T-helper 2 cell treated with Interferon-gamma antibody and Interleukin-4, amounts not matched to agents 5 μg/mL and 100 μg/mL, for 36 hours (primary cell): Measurements from ENCODE around the gene CILP.
"Not testable (repeated sequence)": the region's sequence is repeated elsewhere in the genome, so short reads cannot be mapped to it uniquely, and the experiment has no call there.

ENCODE experiments used
- DNase-seq: peaks from one replicate; pipeline ENCODE4 v3.0.0; 2021; ENCODE audit warnings: low spot score
- H3K27ac Mint-ChIP-seq: one replicate; pipeline ENCODE4 v1.8.0; 2021; ENCODE audit warnings: mild to moderate bottlenecking, mixed read lengths
- H3K27me3 Mint-ChIP-seq: one replicate; pipeline ENCODE4 v1.8.0; 2021; ENCODE audit warnings: low read depth, mixed read lengths
- H3K36me3 Mint-ChIP-seq: one replicate; pipeline ENCODE4 v1.8.0; 2021; ENCODE audit warnings: low read depth, mixed read lengths
- H3K4me1 Mint-ChIP-seq: one replicate; pipeline ENCODE4 v1.8.0; 2021; ENCODE audit warnings: low read depth, mixed read lengths
- H3K4me3 Mint-ChIP-seq: one replicate; pipeline ENCODE4 v1.8.0; 2022; ENCODE audit warnings: mild to moderate bottlenecking, moderate library complexity, mixed read lengths
- H3K9me3 Mint-ChIP-seq: one replicate; pipeline ENCODE4 v1.8.0; 2021; ENCODE audit warnings: mixed read lengths

Gene CILP

GRCh38 chr15:65244638-65245037 is 33.4 kb upstream of the CILP start:
- Mint-ChIP-seq H3K27ac (no peak overlapping the region), H3K9me3 (no peaks in the 10 kb centered on the region), H3K27me3 (no peaks in the 10 kb centered on the region), H3K36me3 (peaks cover 1% of the 10 kb centered on the region), H3K4me1 (peaks cover 2% of the 10 kb centered on the region), H3K4me3 (no peak overlapping the region)
- DNase-seq: no peak

GRCh38 chr15:65236443-65236842 is 25.2 kb upstream of the CILP start:
- not testable (repeated sequence) for H3K27me3 Mint-ChIP-seq, H3K4me3 Mint-ChIP-seq, DNase-seq, H3K36me3 Mint-ChIP-seq, H3K4me1 Mint-ChIP-seq, H3K27ac Mint-ChIP-seq, H3K9me3 Mint-ChIP-seq

- H3K4me3 Mint-ChIP-seq: no peak overlapping the region
- no peak for DNase-seq
- H3K4me1 Mint-ChIP-seq: no peaks in the 10 kb centered on the region
- no peaks in the 10 kb centered on the region for H3K9me3 Mint-ChIP-seq
- H3K36me3 Mint-ChIP-seq: no peaks in the 10 kb centered on the region
- H3K27ac Mint-ChIP-seq: no peak overlapping the region
- no peaks in the 10 kb centered on the region for H3K27me3 Mint-ChIP-seq
These were observed 22.4 kb upstream of the CILP start for GRCh38 chr15:65233696-65234095.

GRCh38 chr15:65232520-65232919 is 21.2 kb upstream of the CILP start:
- H3K27ac Mint-ChIP-seq: no peak overlapping the region
- no peaks in the 10 kb centered on the region for H3K9me3 Mint-ChIP-seq
- no peaks in the 10 kb centered on the region for H3K36me3 Mint-ChIP-seq
- no peak for DNase-seq
- no peak overlapping the region for H3K4me3 Mint-ChIP-seq
- H3K27me3 Mint-ChIP-seq: no peaks in the 10 kb centered on the region
- H3K4me1 Mint-ChIP-seq: no peaks in the 10 kb centered on the region

GRCh38 chr15:65231306-65231705 is 20.0 kb upstream of the CILP start:
- H3K4me3 Mint-ChIP-seq: no peak overlapping the region
- no peaks in the 10 kb centered on the region for H3K4me1 Mint-ChIP-seq
- no peaks in the 10 kb centered on the region for H3K36me3 Mint-ChIP-seq
- H3K27ac Mint-ChIP-seq: no peak overlapping the region
- no peak for DNase-seq
- no peaks in the 10 kb centered on the region for H3K27me3 Mint-ChIP-seq
- H3K9me3 Mint-ChIP-seq: no peaks in the 10 kb centered on the region

GRCh38 chr15:65226901-65227300 is 15.6 kb upstream of the CILP start:
- not testable (repeated sequence) for DNase-seq, H3K4me1 Mint-ChIP-seq, H3K27ac Mint-ChIP-seq, H3K36me3 Mint-ChIP-seq, H3K27me3 Mint-ChIP-seq, H3K9me3 Mint-ChIP-seq, H3K4me3 Mint-ChIP-seq

- H3K36me3 Mint-ChIP-seq: no peaks in the 10 kb centered on the region
- H3K27me3 Mint-ChIP-seq: no peaks in the 10 kb centered on the region
- no peaks in the 10 kb centered on the region for H3K9me3 Mint-ChIP-seq
- no peak overlapping the region for H3K27ac Mint-ChIP-seq
- no peak for DNase-seq
- H3K4me1 Mint-ChIP-seq: no peaks in the 10 kb centered on the region
- H3K4me3 Mint-ChIP-seq: no peak overlapping the region
These were observed 14.9 kb upstream of the CILP start for GRCh38 chr15:65226221-65226620.

- Mint-ChIP-seq H3K9me3 (no peaks in the 10 kb centered on the region), H3K4me3 (no peak overlapping the region), H3K27ac (no peak overlapping the region), H3K36me3 (no peaks in the 10 kb centered on the region), H3K4me1 (peaks cover 2% of the 10 kb centered on the region), H3K27me3 (no peaks in the 10 kb centered on the region)
- DNase-seq: no peak
These were observed 12.7 kb upstream of the CILP start for GRCh38 chr15:65223996-65224395.

GRCh38 chr15:65222891-65223290 is 11.6 kb upstream of the CILP start:
- no peaks in the 10 kb centered on the region for H3K36me3 Mint-ChIP-seq
- H3K4me1 Mint-ChIP-seq: peaks cover 2% of the 10 kb centered on the region
- DNase-seq: no peak
- no peaks in the 10 kb centered on the region for H3K27me3 Mint-ChIP-seq
- H3K9me3 Mint-ChIP-seq: no peaks in the 10 kb centered on the region
- no peak overlapping the region for H3K27ac Mint-ChIP-seq
- H3K4me3 Mint-ChIP-seq: no peak overlapping the region

GRCh38 chr15:65221697-65222096 is 10.4 kb upstream of the CILP start:
- Mint-ChIP-seq H3K4me1 (peaks cover 2% of the 10 kb centered on the region), H3K9me3 (no peaks in the 10 kb centered on the region), H3K4me3 (no peak overlapping the region), H3K36me3 (no peaks in the 10 kb centered on the region), H3K27me3 (no peaks in the 10 kb centered on the region), H3K27ac (no peak overlapping the region)
- DNase-seq: no peak

GRCh38 chr15:65219137-65219536 is 7.9 kb upstream of the CILP start:
- Mint-ChIP-seq H3K4me3 (no peak overlapping the region), H3K4me1 (peaks cover 2% of the 10 kb centered on the region), H3K27me3 (no peaks in the 10 kb centered on the region), H3K36me3 (no peaks in the 10 kb centered on the region), H3K9me3 (no peaks in the 10 kb centered on the region), H3K27ac (no peak overlapping the region)
- DNase-seq: no peak

GRCh38 chr15:65217526-65218482 is 6.5 kb upstream of the CILP start:
- H3K36me3 Mint-ChIP-seq: no peaks in the 10 kb centered on the region
- no peak overlapping the region for H3K27ac Mint-ChIP-seq
- H3K27me3 Mint-ChIP-seq: no peaks in the 10 kb centered on the region
- H3K9me3 Mint-ChIP-seq: no peaks in the 10 kb centered on the region
- H3K4me3 Mint-ChIP-seq: no peak overlapping the region
- H3K4me1 Mint-ChIP-seq: peaks cover 2% of the 10 kb centered on the region
- no peak for DNase-seq

- Mint-ChIP-seq H3K36me3 (no peaks in the 10 kb centered on the region), H3K27ac (no peak overlapping the region)
These were observed 4.2 kb upstream of the CILP start for GRCh38 chr15:65215496-65215895.

GRCh38 chr15:65214010-65214409 is 2.7 kb upstream of the CILP start:
- no peaks in the 10 kb centered on the region for H3K4me1 Mint-ChIP-seq
- H3K27me3 Mint-ChIP-seq: no peaks in the 10 kb centered on the region
- no peaks in the 10 kb centered on the region for H3K36me3 Mint-ChIP-seq
- no peak overlapping the region for H3K27ac Mint-ChIP-seq
- no peak overlapping the region for H3K4me3 Mint-ChIP-seq
- H3K9me3 Mint-ChIP-seq: no peaks in the 10 kb centered on the region
- no peak for DNase-seq

More at GRCh38 chr15:65215496-65215895, 4.2 kb upstream of the CILP start:
- Mint-ChIP-seq H3K4me3 (no peak overlapping the region), H3K9me3 (no peaks in the 10 kb centered on the region), H3K4me1 (peaks cover 2% of the 10 kb centered on the region), H3K27me3 (no peaks in the 10 kb centered on the region)
- DNase-seq: no peak

GRCh38 chr15:65213241-65213640 is 2.0 kb upstream of the CILP start:
- no peaks in the 10 kb centered on the region for H3K4me1 Mint-ChIP-seq
- no peak overlapping the region for H3K27ac Mint-ChIP-seq
- H3K27me3 Mint-ChIP-seq: peaks cover 2% of the 10 kb centered on the region
- no peak for DNase-seq
- no peak overlapping the region for H3K4me3 Mint-ChIP-seq
- no peaks in the 10 kb centered on the region for H3K36me3 Mint-ChIP-seq
- H3K9me3 Mint-ChIP-seq: no peaks in the 10 kb centered on the region
